PC-9 (cell line): ENCODE results near the gene SFN. TPM values are rescaled to one million over a fixed set of nuclear protein-coding genes. Genes with fewer than 3 reads are reported as not detected.
A peak's percentile ranks its signal among the peaks of the same experiment; 100 is the strongest.
"Not testable (repeated sequence)": the region's sequence is repeated elsewhere in the genome, so short reads cannot be mapped to it uniquely, and the experiment has no call there.

Source experiments
- BruUV-seq: library from RNA; stranded (reverse); fragments of 400-500 nt; replicated peaks from 2 replicates; lab custom pipeline; 2021; lab: Mats Ljungman, UMichigan
- CTCF ChIA-PET: fragments of 300-600 bp; sonication (Branson Sonifier 250); formaldehyde crosslinking; loops from one replicate; lab custom pipeline; 2022; ENCODE audit warnings: antibody characterized with exemption; lab: Charles Lee
- POLR2A ChIA-PET: fragments of 300-600 bp; sonication (Branson Sonifier 250); formaldehyde crosslinking; loops from one replicate; lab custom pipeline; 2022; ENCODE audit warnings: antibody characterized with exemption; ENCODE audit not compliant: unreplicated experiment; lab: Charles Lee
- DNase-seq, 2 experiments: peaks; one replicate each; pipeline versions ENCODE4 v3.0.0 to v3.0.0-alpha.2; 2015 to 2022; ENCODE audit warnings: mixed read lengths in 1 of 2
- H2AFZ ChIP-seq: fragments of 200-600 bp; sonication (generic); 2 replicates; pipeline ENCODE4 v1.8.1; 2017; ENCODE audit warnings: antibody characterized with exemption
- H3F3A ChIP-seq: fragments of 200-600 bp; sonication (generic); 2 replicates; pipeline ENCODE4 v1.8.1; 2017; ENCODE audit warnings: antibody characterized with exemption, mild to moderate bottlenecking, low read depth; ENCODE audit not compliant: insufficient read depth
- H3K27ac ChIP-seq: fragments of 200-600 bp; sonication (generic); 2 replicates; pipeline ENCODE4 v1.6.1; 2016; ENCODE audit warnings: mixed run types
- H3K27me3 ChIP-seq: fragments of 200-600 bp; sonication (generic); 2 replicates; pipeline ENCODE4 v1.6.1; 2016; ENCODE audit warnings: low read depth, mixed run types; ENCODE audit not compliant: insufficient read depth
- H3K36me3 ChIP-seq: fragments of 200-600 bp; sonication (generic); 2 replicates; pipeline ENCODE4 v1.6.1; 2016; ENCODE audit warnings: low read depth, mixed run types
- H3K4me1 ChIP-seq: fragments of 200-600 bp; sonication (generic); replicated peaks from 2 replicates; pipeline ENCODE4 v1.6.1; 2016; ENCODE audit warnings: mixed run types; ENCODE audit not compliant: insufficient read depth
- H3K4me2 ChIP-seq: fragments of 200-600 bp; sonication (generic); 2 replicates; pipeline ENCODE4 v1.6.1; 2017; ENCODE audit warnings: mixed run types
- H3K4me3 ChIP-seq: fragments of 200-600 bp; sonication (generic); 2 replicates; pipeline ENCODE4 v1.6.1; 2016; ENCODE audit warnings: mixed run types
- H3K79me2 ChIP-seq: fragments of 200-600 bp; sonication (generic); 2 replicates; pipeline ENCODE4 v1.6.1; 2017; ENCODE audit warnings: low read depth, mixed run types
- H3K9me2 ChIP-seq: fragments of 200-600 bp; sonication (generic); 2 replicates; pipeline ENCODE4 v1.8.1; 2017; ENCODE audit warnings: mild to moderate bottlenecking; ENCODE audit not compliant: insufficient read depth
- H3K9me3 ChIP-seq: fragments of 200-600 bp; sonication (generic); 2 replicates; pipeline ENCODE4 v1.8.1; 2016; ENCODE audit warnings: low read depth; ENCODE audit not compliant: insufficient read depth
- H4K20me1 ChIP-seq: fragments of 200-600 bp; sonication (generic); 2 replicates; pipeline ENCODE4 v1.8.1; 2017; ENCODE audit not compliant: insufficient read depth
- EZH2 ChIP-seq: fragments of 200-600 bp; sonication (generic); IDR thresholded peaks from 2 replicates; pipeline ENCODE4 v1.8.0; 2017; ENCODE audit warnings: antibody characterized with exemption, low read depth
- intact Hi-C: fragments of 100-400 bp; cut with micrococcal nuclease; formaldehyde crosslinking; loops from one replicate; pipeline ENCODE4 v1.10.0; 2022; ENCODE audit not compliant: unreplicated experiment
- total RNA-seq: library from RNA; stranded (reverse); gene quantifications from 2 replicates; pipeline ENCODE4 v1.2.3, GENCODE V29; 2021
- TF ChIP-seq, protein P1 (sequence below): fragments of 200-600 bp; sonication (generic); conservative IDR thresholded peaks from 2 replicates; pipeline ENCODE4 v1.6.1; 2017; ENCODE audit warnings: mixed run types, antibody characterized with exemption, mild to moderate bottlenecking, moderate library complexity

The SFN gene
- total RNA-seq, 1 experiment from 2014 or later, result 326 TPM

DNA sequence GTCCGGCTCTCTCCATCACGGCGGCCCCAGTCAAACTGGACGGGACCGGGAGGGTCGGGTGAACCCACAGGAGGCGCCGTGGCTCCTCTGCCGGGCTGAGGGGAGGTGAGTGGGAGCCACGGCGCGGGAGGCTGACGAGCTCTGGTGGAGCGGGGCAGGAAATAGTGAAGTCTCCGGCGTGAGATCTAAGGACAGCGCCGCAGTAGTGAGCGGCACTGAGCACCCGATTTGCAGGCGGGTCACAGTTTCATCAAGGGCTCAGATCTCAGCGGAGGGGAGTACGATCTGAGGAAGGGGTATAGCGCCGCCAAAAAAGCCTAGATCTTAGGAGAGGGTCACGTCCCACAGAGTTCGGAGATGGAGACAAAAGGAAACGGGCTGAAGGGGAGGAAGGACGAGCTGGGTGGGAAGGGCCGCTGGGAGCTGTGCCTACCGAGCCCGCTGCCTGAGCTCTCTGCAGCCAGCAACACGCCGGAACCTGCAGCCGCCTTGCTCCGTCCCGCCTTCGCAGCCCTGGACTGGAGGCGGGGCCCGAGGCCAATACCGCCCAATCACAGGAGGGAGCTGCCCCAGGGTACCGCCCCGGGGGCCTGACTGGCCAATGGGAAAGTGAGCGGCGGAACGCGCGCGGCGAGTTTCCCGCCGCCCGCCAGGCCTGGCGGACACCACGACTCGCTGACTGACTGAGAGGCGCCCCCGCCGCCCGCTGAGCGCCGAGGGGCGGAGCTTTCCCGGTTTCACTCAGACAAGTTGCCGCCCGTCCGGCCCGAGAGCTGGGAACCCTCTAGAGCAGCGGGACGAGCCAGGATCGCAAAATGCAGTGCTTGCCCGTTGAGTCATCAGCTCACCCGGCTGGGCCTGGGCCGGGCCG lies 1.9 kb downstream of the SFN start:
- peaks cover 23% of the 10 kb centered on the region for H3K79me2 ChIP-seq
- H3K4me2 ChIP-seq, result peak overlapping the region; percentile 85
- H3K4me3 ChIP-seq, result peak overlapping the region; percentile 85
- TSS peak; percentile 82 for BruUV-seq
- ChIA-PET POLR2A (interaction anchor here (0.5 to 3.2 kb wide), 14 partner anchors 10 to 631 kb away, joined by 3 to 42 read pairs (median 4); partner anchors contain the start of genes CEP85, PIGV and TRNP1), CTCF (interaction anchor here (0.6 to 2.0 kb wide), 5 partner anchors 16 to 335 kb away, joined by 3 to 9 read pairs (median 5); partner anchors contain the start of gene RPS6KA1)
- TF ChIP-seq, protein P1, sequence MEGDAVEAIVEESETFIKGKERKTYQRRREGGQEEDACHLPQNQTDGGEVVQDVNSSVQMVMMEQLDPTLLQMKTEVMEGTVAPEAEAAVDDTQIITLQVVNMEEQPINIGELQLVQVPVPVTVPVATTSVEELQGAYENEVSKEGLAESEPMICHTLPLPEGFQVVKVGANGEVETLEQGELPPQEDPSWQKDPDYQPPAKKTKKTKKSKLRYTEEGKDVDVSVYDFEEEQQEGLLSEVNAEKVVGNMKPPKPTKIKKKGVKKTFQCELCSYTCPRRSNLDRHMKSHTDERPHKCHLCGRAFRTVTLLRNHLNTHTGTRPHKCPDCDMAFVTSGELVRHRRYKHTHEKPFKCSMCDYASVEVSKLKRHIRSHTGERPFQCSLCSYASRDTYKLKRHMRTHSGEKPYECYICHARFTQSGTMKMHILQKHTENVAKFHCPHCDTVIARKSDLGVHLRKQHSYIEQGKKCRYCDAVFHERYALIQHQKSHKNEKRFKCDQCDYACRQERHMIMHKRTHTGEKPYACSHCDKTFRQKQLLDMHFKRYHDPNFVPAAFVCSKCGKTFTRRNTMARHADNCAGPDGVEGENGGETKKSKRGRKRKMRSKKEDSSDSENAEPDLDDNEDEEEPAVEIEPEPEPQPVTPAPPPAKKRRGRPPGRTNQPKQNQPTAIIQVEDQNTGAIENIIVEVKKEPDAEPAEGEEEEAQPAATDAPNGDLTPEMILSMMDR, result no peak
- no peak for TF ChIP-seq EZH2
- H3K36me3 ChIP-seq, result no peaks in the 10 kb centered on the region
- H3K27me3 ChIP-seq, result no peaks in the 10 kb centered on the region
- no peak overlapping the region for H2AFZ ChIP-seq
- H3F3A ChIP-seq, result peaks cover 56% of the 10 kb centered on the region
- no peaks in the 10 kb centered on the region for H4K20me1 ChIP-seq
- intact Hi-C loops, result loop anchor here (10.0 kb wide), 2 partner anchors 170 to 510 kb away; partner anchors contain the start of genes ARID1A and CRYBG2
- peak overlapping the region; percentile 100 for H3K27ac ChIP-seq
- H3K9me3 ChIP-seq, result no peaks in the 10 kb centered on the region
- H3K9me2 ChIP-seq, result no peaks in the 10 kb centered on the region
- DNase-seq, result peak; percentile 86 to 98
- H3K4me1 ChIP-seq, result peaks cover 57% of the 10 kb centered on the region

DNA sequence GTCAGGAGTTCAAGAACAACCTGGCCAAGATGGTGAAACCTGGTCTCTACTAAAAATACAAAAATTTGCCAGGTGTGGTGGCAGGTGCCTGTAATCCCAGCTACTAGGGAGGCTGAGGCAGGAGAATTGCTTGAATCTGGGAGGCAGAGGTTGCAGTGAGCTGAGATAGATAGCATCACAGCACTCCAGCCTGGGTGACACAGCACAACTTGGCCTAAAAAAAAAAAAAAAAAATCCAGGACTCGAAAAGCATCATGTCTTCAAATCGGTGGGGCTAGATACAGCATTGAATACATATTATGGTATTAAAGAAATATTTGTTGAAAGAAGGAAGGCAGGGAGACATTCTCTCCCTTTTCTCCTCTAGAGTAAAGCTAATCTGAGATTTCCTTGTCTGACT lies 10.1 kb downstream of the SFN start:
- H3K4me1 ChIP-seq, result peaks cover 50% of the 10 kb centered on the region
- H4K20me1 ChIP-seq, BruUV-seq, H3K27me3 ChIP-seq, H2AFZ ChIP-seq, H3K79me2 ChIP-seq, intact Hi-C loops, DNase-seq, H3K9me3 ChIP-seq, H3K36me3 ChIP-seq, H3K9me2 ChIP-seq, H3K4me3 ChIP-seq, CTCF ChIA-PET: not testable (repeated sequence)
- peak overlapping the region; percentile 60 for H3K27ac ChIP-seq
- peaks cover 32% of the 10 kb centered on the region for H3F3A ChIP-seq
- POLR2A ChIA-PET, result interaction anchor here (1.0 kb wide), 1 partner anchor 11 kb away, joined by 5 read pairs; no protein-coding TSS in a partner anchor
- peak overlapping the region; percentile 23; the same call in 1 of the 2 replicates for H3K4me2 ChIP-seq

DNA sequence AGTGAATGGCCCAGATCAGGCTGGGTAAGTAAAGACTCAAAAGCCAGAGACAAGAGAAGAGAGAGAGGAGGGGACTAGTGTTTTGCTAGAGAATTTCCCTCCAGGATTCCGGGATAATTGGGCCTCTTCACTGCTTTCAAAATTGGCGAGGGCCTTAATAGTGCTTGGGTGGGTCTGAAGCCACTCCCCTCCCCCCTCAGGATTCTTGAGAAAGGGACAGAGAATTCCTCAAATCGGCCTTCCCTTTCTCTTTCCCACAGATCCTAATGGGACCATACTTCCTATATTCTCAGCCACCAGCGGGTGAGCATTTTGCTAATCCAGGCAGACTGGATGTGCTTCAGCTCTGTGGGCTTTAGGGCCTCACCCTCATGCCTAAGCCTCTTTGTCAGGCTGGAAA lies 11.9 kb downstream of the SFN start:
- Histone ChIP-seq H3K4me2 (no peak overlapping the region), H3K79me2 (no peaks in the 10 kb centered on the region), H3K36me3 (no peaks in the 10 kb centered on the region), H3K9me2 (no peaks in the 10 kb centered on the region), H3K4me1 (peaks cover 43% of the 10 kb centered on the region), H2AFZ (no peak overlapping the region), H4K20me1 (no peaks in the 10 kb centered on the region), H3F3A (peaks cover 29% of the 10 kb centered on the region), H3K4me3 (no peak overlapping the region), H3K9me3 (no peaks in the 10 kb centered on the region), H3K27ac (peak overlapping the region; percentile 28), H3K27me3 (no peaks in the 10 kb centered on the region)
- TF ChIP-seq, protein P1, result no peak
- no peak for TF ChIP-seq EZH2
- no TSS peak for BruUV-seq
- intact Hi-C loops, result no loop called here
- DNase-seq, result no peak
- ChIA-PET POLR2A (no interaction called here), CTCF (no interaction called here)
